ENCODE results near the gene C4A.
"Not testable (repeated sequence)": the region's sequence is repeated elsewhere in the genome, so short reads cannot be mapped to it uniquely, and the experiment has no call there.

Gene C4A

GRCh38 chr6:32008616-32009015 is 26.8 kb downstream of the C4A start:
- DNase-seq (ENCODE audit: extremely low read depth, low read depth) = not testable (repeated sequence)

- not testable (repeated sequence) for DNase-seq (ENCODE audit: extremely low read depth, low read depth)
These were observed 27.7 kb downstream of the C4A start for GRCh38 chr6:32009537-32009936.

GRCh38 chr6:32010856-32011530 is 29.1 kb downstream of the C4A start:
- not testable (repeated sequence) for DNase-seq (ENCODE audit: extremely low read depth, low read depth)

- not testable (repeated sequence) for DNase-seq (ENCODE audit: extremely low read depth, low read depth)
These were observed 31.2 kb downstream of the C4A start for GRCh38 chr6:32012941-32013617.

- not testable (repeated sequence) for DNase-seq (ENCODE audit: extremely low read depth, low read depth)
These were observed 31.9 kb downstream of the C4A start for GRCh38 chr6:32013738-32014137.

GRCh38 chr6:32014547-32014946 is 32.7 kb downstream of the C4A start, which contains the start of gene C4B:
TSS of gene C4B (plus strand) at chr6:32014795. CDS start at chr6:32014846, 51 bp downstream.
- not testable (repeated sequence) for DNase-seq (ENCODE audit: extremely low read depth, low read depth)

GRCh38 chr6:32022100-32022499 is 40.2 kb downstream of the C4A start:
- not testable (repeated sequence) for DNase-seq (ENCODE audit: extremely low read depth, low read depth)

- not testable (repeated sequence) for DNase-seq (ENCODE audit: extremely low read depth, low read depth)
These were observed 46.8 kb downstream of the C4A start for GRCh38 chr6:32028631-32029030.

- not testable (repeated sequence) for DNase-seq (ENCODE audit: extremely low read depth, low read depth)
These were observed 47.7 kb downstream of the C4A start for GRCh38 chr6:32029553-32029952.

GRCh38 chr6:32035283-32036013 is 53.6 kb downstream of the C4A start:
- not testable (repeated sequence) for DNase-seq (ENCODE audit: extremely low read depth, low read depth)

GRCh38 chr6:32037136-32037535 is 55.3 kb downstream of the C4A start:
- not testable (repeated sequence) for DNase-seq (ENCODE audit: extremely low read depth, low read depth)

- not testable (repeated sequence) for DNase-seq (ENCODE audit: extremely low read depth, low read depth)
These were observed 56.0 kb downstream of the C4A start, which contains the start of gene CYP21A2 for GRCh38 chr6:32037598-32038524. TSS of gene CYP21A2 (plus strand) at chr6:32038415. CDS start at chr6:32038423, 8 bp downstream.

- not testable (repeated sequence) for DNase-seq (ENCODE audit: extremely low read depth, low read depth)
These were observed 57.0 kb downstream of the C4A start for GRCh38 chr6:32038878-32039277.

- DNase-seq (ENCODE audit: extremely low read depth, low read depth) = not testable (repeated sequence)
These were observed 57.7 kb downstream of the C4A start for GRCh38 chr6:32039321-32040274.

GRCh38 chr6:32040299-32041049 is 58.6 kb downstream of the C4A start:
- not testable (repeated sequence) for DNase-seq (ENCODE audit: extremely low read depth, low read depth)

- DNase-seq (ENCODE audit: extremely low read depth, low read depth) = not testable (repeated sequence)
These were observed 59.1 kb downstream of the C4A start for GRCh38 chr6:32041050-32041321.

- not testable (repeated sequence) for DNase-seq (ENCODE audit: extremely low read depth, low read depth)
These were observed 59.5 kb downstream of the C4A start for GRCh38 chr6:32041385-32041784.

GRCh38 chr6:32042276-32042675 is 60.4 kb downstream of the C4A start:
- not testable (repeated sequence) for DNase-seq (ENCODE audit: extremely low read depth, low read depth)

Measured in AG09319 (cell line).